ENCODE measurements around the gene DIS3L2.

DIS3L2 gene

DNA sequence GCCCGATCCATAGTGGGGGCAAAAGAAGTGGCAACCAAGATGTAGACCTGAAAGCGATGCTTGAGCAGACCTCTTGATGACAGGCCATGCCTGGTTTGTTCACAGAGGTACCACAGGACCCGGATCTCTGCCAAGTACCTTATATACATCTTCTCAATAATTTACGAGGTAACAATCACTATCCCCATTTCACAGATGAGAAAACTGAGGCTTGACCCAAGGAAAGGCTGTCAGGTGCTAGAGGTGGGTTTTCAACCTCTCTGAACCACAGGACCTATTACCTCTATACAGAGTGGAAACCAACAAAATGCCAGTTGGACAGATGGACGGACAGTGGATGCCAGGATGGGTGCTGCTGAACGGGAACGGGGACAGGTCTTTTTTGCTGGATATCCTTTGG, 13.8 kb upstream of the DIS3L2 start:
- no peak overlapping the region for H2AFZ ChIP-seq (ENCODE audit: low read length)
- no peaks in the 10 kb centered on the region for H3K4me1 ChIP-seq (ENCODE audit: control insufficient read depth in 2 of 2, insufficient read depth in 1 of 2, low read depth in 1 of 2, low read length in 2 of 2)
- H3K18ac ChIP-seq (ENCODE audit: low read length): no peak overlapping the region
- no CpG with 5 or more reads among the region's 7 CpGs for WGBS, 2 donors (ENCODE audit: extremely low coverage in 2 of 2, insufficient read length in 2 of 2, insufficient replicate concordance in 1 of 2)
- no peaks in the 10 kb centered on the region for H3K79me1 ChIP-seq (ENCODE audit: low read depth, low read length)
- no peaks in the 10 kb centered on the region for H3K36me3 ChIP-seq (replicated peaks in 1 of 2; ENCODE audit: control insufficient read depth in 2 of 2, insufficient read depth in 2 of 2, low read length in 2 of 2)
- no peak overlapping the region for H2BK120ac ChIP-seq (ENCODE audit: low read depth, low read length)
- no peak for DNase-seq (ENCODE audit: low spot score)
- no peak overlapping the region for H3K4me2 ChIP-seq (ENCODE audit: insufficient read depth, low read length, poor library complexity, severe bottlenecking)
- no peak overlapping the region for H4K8ac ChIP-seq (ENCODE audit: low read depth, low read length)
- no peaks in the 10 kb centered on the region for H3K9me3 ChIP-seq (replicated peaks in 1 of 2; ENCODE audit: control insufficient read depth in 2 of 2, insufficient read depth in 1 of 2, low read depth in 1 of 2, low read length in 2 of 2)
- no peak overlapping the region for H3K9ac ChIP-seq (ENCODE audit: low read depth, low read length, poor library complexity)
- H4K91ac ChIP-seq (ENCODE audit: low read depth, low read length, poor library complexity): no peak overlapping the region
- no peak overlapping the region for H2BK12ac ChIP-seq (ENCODE audit: low read length)
- H3K14ac ChIP-seq (ENCODE audit: low read length): no peak overlapping the region
- H3K4me3 ChIP-seq (ENCODE audit: low read length in 2 of 2): no peak overlapping the region
- no peak overlapping the region for H3K23ac ChIP-seq (ENCODE audit: low read depth, low read length, poor library complexity)
- H3K4ac ChIP-seq (ENCODE audit: low read length): no peak overlapping the region
- no peak overlapping the region for H2BK15ac ChIP-seq (ENCODE audit: low read length)
- no peak overlapping the region for H2AK5ac ChIP-seq (ENCODE audit: low read depth, low read length)
- no peak overlapping the region for H2BK5ac ChIP-seq (ENCODE audit: low read length)
- no peak overlapping the region for H3K27ac ChIP-seq (replicated peaks; ENCODE audit: low read length)
- no peaks in the 10 kb centered on the region for H3K27me3 ChIP-seq (ENCODE audit: control insufficient read depth in 3 of 3, insufficient read depth in 3 of 3, low read depth in 1 of 3, low read length in 3 of 3)

DNA sequence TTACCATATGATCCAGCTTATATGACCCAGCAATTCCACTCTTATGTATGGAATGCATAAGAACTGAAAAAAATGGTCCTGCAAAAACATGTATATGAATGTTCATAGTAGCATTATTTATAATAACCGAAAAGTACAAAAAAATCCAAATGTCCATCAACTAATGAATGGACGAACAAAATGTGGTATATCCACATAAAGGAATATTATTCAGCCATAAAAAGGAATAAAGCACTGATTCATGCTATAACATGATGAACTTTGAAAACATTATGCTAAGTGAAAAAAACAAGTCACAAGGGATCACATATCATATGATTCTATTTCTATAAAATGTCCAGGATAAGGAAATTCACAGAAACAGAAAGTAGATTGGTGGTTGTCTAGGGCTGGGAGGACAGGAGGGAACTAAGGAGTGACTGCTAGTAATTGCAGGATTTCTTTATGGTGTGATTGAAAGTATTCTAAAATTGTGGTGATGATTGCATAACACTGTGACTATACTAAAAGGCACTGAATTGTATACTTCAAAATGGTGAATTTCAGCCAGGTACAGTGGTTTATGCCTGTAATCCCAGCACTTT, 10.0 kb upstream of the DIS3L2 start:
- DNase-seq (ENCODE audit: low spot score): no peak
- no peaks in the 10 kb centered on the region for H3K27me3 ChIP-seq (ENCODE audit: control insufficient read depth in 3 of 3, insufficient read depth in 3 of 3, low read depth in 1 of 3, low read length in 3 of 3)
- no peak overlapping the region for H2BK120ac ChIP-seq (ENCODE audit: low read depth, low read length)
- H2AK5ac ChIP-seq (ENCODE audit: low read depth, low read length): no peak overlapping the region
- H2AFZ ChIP-seq (ENCODE audit: low read length): no peak overlapping the region
- no peak overlapping the region for H3K4me3 ChIP-seq (ENCODE audit: low read length in 2 of 2)
- H3K4ac ChIP-seq (ENCODE audit: low read length): no peak overlapping the region
- no peak overlapping the region for H3K23ac ChIP-seq (ENCODE audit: low read depth, low read length, poor library complexity)
- WGBS, 2 donors (ENCODE audit: extremely low coverage in 2 of 2, insufficient read length in 2 of 2, insufficient replicate concordance in 1 of 2): no CpG with 5 or more reads among the region's 2 CpGs
- peaks cover 5 to 7% of the 10 kb centered on the region in 2 donors for H3K4me1 ChIP-seq (ENCODE audit: control insufficient read depth in 2 of 2, insufficient read depth in 1 of 2, low read depth in 1 of 2, low read length in 2 of 2)
- no peak overlapping the region for H3K18ac ChIP-seq (ENCODE audit: low read length)
- no peaks in the 10 kb centered on the region for H3K9me3 ChIP-seq (replicated peaks in 1 of 2; ENCODE audit: control insufficient read depth in 2 of 2, insufficient read depth in 1 of 2, low read depth in 1 of 2, low read length in 2 of 2)
- no peak overlapping the region for H3K14ac ChIP-seq (ENCODE audit: low read length)
- H4K8ac ChIP-seq (ENCODE audit: low read depth, low read length): no peak overlapping the region
- no peak overlapping the region for H3K9ac ChIP-seq (ENCODE audit: low read depth, low read length, poor library complexity)
- H3K36me3 ChIP-seq (replicated peaks in 1 of 2; ENCODE audit: control insufficient read depth in 2 of 2, insufficient read depth in 2 of 2, low read length in 2 of 2): no peaks in the 10 kb centered on the region
- no peak overlapping the region for H3K4me2 ChIP-seq (ENCODE audit: insufficient read depth, low read length, poor library complexity, severe bottlenecking)
- no peak overlapping the region for H2BK15ac ChIP-seq (ENCODE audit: low read length)
- no peak overlapping the region for H2BK12ac ChIP-seq (ENCODE audit: low read length)
- no peak overlapping the region for H4K91ac ChIP-seq (ENCODE audit: low read depth, low read length, poor library complexity)
- no peaks in the 10 kb centered on the region for H3K79me1 ChIP-seq (ENCODE audit: low read depth, low read length)
- H2BK5ac ChIP-seq (ENCODE audit: low read length): no peak overlapping the region
- H3K27ac ChIP-seq (replicated peaks; ENCODE audit: low read length): no peak overlapping the region

DNA sequence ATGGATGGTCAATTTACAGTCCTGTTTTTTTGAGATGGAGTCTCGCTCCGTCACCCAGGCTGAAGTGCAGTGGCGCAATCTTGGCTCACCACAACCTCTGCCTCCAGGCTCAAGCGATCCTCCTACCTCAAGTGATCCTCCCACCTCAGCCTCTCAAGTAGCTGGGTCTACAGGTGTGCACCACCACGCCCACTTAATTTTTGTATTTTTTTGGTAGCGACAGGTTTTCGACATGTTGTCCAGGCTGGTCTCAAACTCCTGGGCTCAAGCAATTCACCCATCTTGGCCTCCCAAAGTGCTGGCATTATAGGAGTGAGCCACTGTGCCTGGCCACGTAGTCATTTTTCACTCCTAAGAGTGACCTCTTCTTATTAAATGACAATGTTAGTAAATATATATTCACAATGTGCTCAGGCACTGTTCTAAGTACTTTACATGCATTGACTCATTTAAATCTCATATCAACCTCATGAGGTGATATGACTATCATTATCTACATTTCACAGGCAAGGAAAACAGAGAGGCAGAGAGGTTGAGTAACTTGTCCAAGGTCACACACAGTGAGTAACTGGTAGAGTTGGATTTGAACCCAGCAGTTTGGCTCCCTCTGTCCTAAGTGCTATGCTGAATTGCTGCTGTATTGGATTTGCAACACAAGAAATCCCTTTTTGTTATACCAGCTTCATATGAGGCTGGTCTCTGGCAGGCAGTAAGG, 5.6 kb upstream of the DIS3L2 start:
- Histone ChIP-seq H3K14ac (ENCODE audit: low read length) (no peak overlapping the region), H3K23ac (ENCODE audit: low read depth, low read length, poor library complexity) (no peak overlapping the region), H3K4ac (ENCODE audit: low read length) (no peak overlapping the region), H3K4me3 (ENCODE audit: low read length in 2 of 2) (no peak overlapping the region), H3K9me3 (replicated peaks in 1 of 2; ENCODE audit: control insufficient read depth in 2 of 2, insufficient read depth in 1 of 2, low read depth in 1 of 2, low read length in 2 of 2) (no peaks in the 10 kb centered on the region), H3K79me1 (ENCODE audit: low read depth, low read length) (no peaks in the 10 kb centered on the region), H2BK12ac (ENCODE audit: low read length) (no peak overlapping the region), H4K8ac (ENCODE audit: low read depth, low read length) (no peak overlapping the region), H3K27ac (replicated peaks; ENCODE audit: low read length) (no peak overlapping the region), H3K18ac (ENCODE audit: low read length) (no peak overlapping the region), H2AFZ (ENCODE audit: low read length) (no peak overlapping the region), H3K36me3 (replicated peaks in 1 of 2; ENCODE audit: control insufficient read depth in 2 of 2, insufficient read depth in 2 of 2, low read length in 2 of 2) (no peaks in the 10 kb centered on the region), H3K4me1 (ENCODE audit: control insufficient read depth in 2 of 2, insufficient read depth in 1 of 2, low read depth in 1 of 2, low read length in 2 of 2) (peaks cover 7% of the 10 kb centered on the region in 2 donors), H3K4me2 (ENCODE audit: insufficient read depth, low read length, poor library complexity, severe bottlenecking) (no peak overlapping the region), H4K91ac (ENCODE audit: low read depth, low read length, poor library complexity) (no peak overlapping the region), H3K9ac (ENCODE audit: low read depth, low read length, poor library complexity) (no peak overlapping the region), H3K27me3 (ENCODE audit: control insufficient read depth in 3 of 3, insufficient read depth in 3 of 3, low read depth in 1 of 3, low read length in 3 of 3) (no peaks in the 10 kb centered on the region), H2AK5ac (ENCODE audit: low read depth, low read length) (no peak overlapping the region), H2BK15ac (ENCODE audit: low read length) (no peak overlapping the region), H2BK5ac (ENCODE audit: low read length) (no peak overlapping the region), H2BK120ac (ENCODE audit: low read depth, low read length) (no peak overlapping the region)
- no CpG with 5 or more reads among the region's 8 CpGs for WGBS, 2 donors (ENCODE audit: extremely low coverage in 2 of 2, insufficient read length in 2 of 2, insufficient replicate concordance in 1 of 2)
- no peak for DNase-seq (ENCODE audit: low spot score)

DNA sequence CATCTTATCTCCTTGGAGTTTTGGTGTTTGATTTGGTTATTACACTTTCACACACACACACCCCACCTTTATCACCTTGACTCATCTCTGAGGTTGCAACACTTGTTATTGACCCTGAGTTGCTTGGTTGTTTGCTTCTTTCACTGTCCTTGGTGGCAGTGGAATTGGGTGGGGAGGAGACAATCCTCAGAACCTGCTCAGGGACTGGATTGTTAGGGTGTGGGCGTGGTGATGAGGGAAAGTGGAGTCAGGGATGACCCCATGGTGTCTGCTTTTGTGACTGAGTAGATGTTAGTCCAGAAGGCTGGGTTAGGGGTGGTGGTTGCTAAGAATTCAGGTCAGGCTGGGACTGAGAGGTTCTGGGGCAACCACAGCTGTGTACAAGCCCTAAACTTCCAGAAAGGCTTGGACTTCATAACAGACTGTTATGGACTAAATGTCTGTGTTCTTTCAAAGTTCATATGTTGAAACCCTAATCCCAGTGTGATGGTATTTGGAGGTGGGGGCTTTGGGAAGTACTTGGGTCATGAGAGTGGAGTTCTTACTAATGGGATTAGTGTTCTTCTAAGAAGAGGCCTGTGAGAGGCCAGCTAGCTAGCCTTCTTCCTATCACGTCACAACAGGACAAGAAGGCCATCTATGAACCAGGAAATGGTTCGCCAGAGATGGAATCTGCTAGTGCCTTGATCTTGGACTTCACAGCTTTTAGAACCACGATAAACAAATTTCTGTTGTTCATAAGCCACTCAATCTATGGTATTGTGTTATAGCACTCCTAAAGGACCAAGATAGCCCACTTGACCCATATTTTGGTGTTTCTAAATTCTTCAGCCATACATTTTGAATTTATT, 3.4 kb upstream of the DIS3L2 start:
- Histone ChIP-seq H3K79me1 (ENCODE audit: low read depth, low read length) (no peaks in the 10 kb centered on the region), H3K14ac (ENCODE audit: low read length) (no peak overlapping the region), H3K23ac (ENCODE audit: low read depth, low read length, poor library complexity) (no peak overlapping the region), H3K9me3 (replicated peaks in 1 of 2; ENCODE audit: control insufficient read depth in 2 of 2, insufficient read depth in 1 of 2, low read depth in 1 of 2, low read length in 2 of 2) (peaks cover 0 to 3% of the 10 kb centered on the region in 2 donors), H4K8ac (ENCODE audit: low read depth, low read length) (no peak overlapping the region), H3K4me2 (ENCODE audit: insufficient read depth, low read length, poor library complexity, severe bottlenecking) (no peak overlapping the region), H3K4ac (ENCODE audit: low read length) (no peak overlapping the region), H2BK120ac (ENCODE audit: low read depth, low read length) (no peak overlapping the region), H2BK15ac (ENCODE audit: low read length) (no peak overlapping the region), H4K91ac (ENCODE audit: low read depth, low read length, poor library complexity) (no peak overlapping the region), H3K4me3 (ENCODE audit: low read length in 2 of 2) (no peak overlapping the region), H2AFZ (ENCODE audit: low read length) (no peak overlapping the region), H3K27me3 (ENCODE audit: control insufficient read depth in 3 of 3, insufficient read depth in 3 of 3, low read depth in 1 of 3, low read length in 3 of 3) (no peaks in the 10 kb centered on the region), H3K27ac (replicated peaks; ENCODE audit: low read length) (no peak overlapping the region), H3K36me3 (replicated peaks in 1 of 2; ENCODE audit: control insufficient read depth in 2 of 2, insufficient read depth in 2 of 2, low read length in 2 of 2) (no peaks in the 10 kb centered on the region), H3K9ac (ENCODE audit: low read depth, low read length, poor library complexity) (no peak overlapping the region), H3K18ac (ENCODE audit: low read length) (no peak overlapping the region), H2BK12ac (ENCODE audit: low read length) (no peak overlapping the region), H2BK5ac (ENCODE audit: low read length) (no peak overlapping the region), H2AK5ac (ENCODE audit: low read depth, low read length) (no peak overlapping the region), H3K4me1 (ENCODE audit: control insufficient read depth in 2 of 2, insufficient read depth in 1 of 2, low read depth in 1 of 2, low read length in 2 of 2) (peaks cover 7 to 10% of the 10 kb centered on the region in 2 donors)
- no peak for DNase-seq (ENCODE audit: low spot score)
- no CpG with 5 or more reads among the region's 4 CpGs for WGBS, 2 donors (ENCODE audit: extremely low coverage in 2 of 2, insufficient read length in 2 of 2, insufficient replicate concordance in 1 of 2)
